ENCODE measurements around the gene CD164. TPM values are rescaled to one million over a fixed set of nuclear protein-coding genes. Genes with fewer than 3 reads are reported as not detected.
"Not testable (repeated sequence)": the region's sequence is repeated elsewhere in the genome, so short reads cannot be mapped to it uniquely, and the experiment has no call there.

CD164 gene
- total RNA-seq, 1 donor from 2014 or later = 303 TPM

- DNase-seq (ENCODE audit: low read depth) = no peak
These were observed 38.7 kb downstream of the CD164 start for GRCh38 chr6:109343518-109343917.

- no peak for DNase-seq (ENCODE audit: low read depth)
These were observed 39.4 kb downstream of the CD164 start for GRCh38 chr6:109342911-109343310.

- no peak for DNase-seq (ENCODE audit: low read depth)
These were observed 39.8 kb downstream of the CD164 start for GRCh38 chr6:109342506-109342905.

GRCh38 chr6:109340811-109341210 is 41.5 kb downstream of the CD164 start:
- DNase-seq (ENCODE audit: low read depth) = no peak

GRCh38 chr6:109339906-109340678 is 42.2 kb downstream of the CD164 start:
- DNase-seq (ENCODE audit: low read depth) = no peak

- DNase-seq (ENCODE audit: low read depth) = peak; percentile 75
These were observed 45.9 kb downstream of the CD164 start for GRCh38 chr6:109336221-109336961.

- not testable (repeated sequence) for DNase-seq (ENCODE audit: low read depth)
These were observed 48.4 kb downstream of the CD164 start for GRCh38 chr6:109333870-109334269.

- peak; percentile 15 for DNase-seq (ENCODE audit: low read depth)
These were observed 49.5 kb downstream of the CD164 start for GRCh38 chr6:109332748-109333147.

- no peak for DNase-seq (ENCODE audit: low read depth)
These were observed 51.2 kb downstream of the CD164 start for GRCh38 chr6:109331081-109331480.

- no peak for DNase-seq (ENCODE audit: low read depth)
These were observed 52.0 kb downstream of the CD164 start for GRCh38 chr6:109330263-109330662.

- DNase-seq (ENCODE audit: low read depth) = no peak
These were observed 53.6 kb downstream of the CD164 start for GRCh38 chr6:109328629-109329028.

- DNase-seq (ENCODE audit: low read depth) = no peak
These were observed 54.3 kb downstream of the CD164 start for GRCh38 chr6:109327959-109328358.

GRCh38 chr6:109327491-109327890 is 54.8 kb downstream of the CD164 start:
- no peak for DNase-seq (ENCODE audit: low read depth)

- DNase-seq (ENCODE audit: low read depth) = peak; percentile 58
These were observed 55.9 kb downstream of the CD164 start for GRCh38 chr6:109326351-109326750.

- DNase-seq (ENCODE audit: low read depth) = no peak
These were observed 56.9 kb downstream of the CD164 start for GRCh38 chr6:109325400-109325801.

GRCh38 chr6:109323241-109323640 is 59.0 kb downstream of the CD164 start:
- DNase-seq (ENCODE audit: low read depth) = no peak

GRCh38 chr6:109322825-109323224 is 59.4 kb downstream of the CD164 start:
- DNase-seq (ENCODE audit: low read depth) = no peak

GRCh38 chr6:109321752-109322151 is 60.5 kb downstream of the CD164 start:
- DNase-seq (ENCODE audit: low read depth) = no peak

GRCh38 chr6:109320072-109320471 is 62.2 kb downstream of the CD164 start:
- DNase-seq (ENCODE audit: low read depth) = no peak

- DNase-seq (ENCODE audit: low read depth) = peak; percentile 55
These were observed 63.9 kb downstream of the CD164 start for GRCh38 chr6:109318328-109318876.

GRCh38 chr6:109316909-109317308 is 65.4 kb downstream of the CD164 start:
- DNase-seq (ENCODE audit: low read depth) = no peak

All from renal cortical epithelial cell (primary cell).